ENCODE measurements around the gene ABI2.

- TF ChIP-seq POLR2A (IDR thresholded peaks at IDR 0.05) = no peak
- TF ChIP-seq CTCF (IDR thresholded peaks at IDR 0.05) = no peak
Observed at GRCh38 chr2:203436496-203436895, 108.3 kb downstream of the ABI2 start.
